NCI-H1930 (cell line): ENCODE measurements around the gene PRR36.

ENCODE experiments used
- DNase-seq, 2 experiments: peaks; one replicate each; lab custom pipeline; 2025; lab: John Stamatoyannopoulos, UW

PRR36 gene

DNA sequence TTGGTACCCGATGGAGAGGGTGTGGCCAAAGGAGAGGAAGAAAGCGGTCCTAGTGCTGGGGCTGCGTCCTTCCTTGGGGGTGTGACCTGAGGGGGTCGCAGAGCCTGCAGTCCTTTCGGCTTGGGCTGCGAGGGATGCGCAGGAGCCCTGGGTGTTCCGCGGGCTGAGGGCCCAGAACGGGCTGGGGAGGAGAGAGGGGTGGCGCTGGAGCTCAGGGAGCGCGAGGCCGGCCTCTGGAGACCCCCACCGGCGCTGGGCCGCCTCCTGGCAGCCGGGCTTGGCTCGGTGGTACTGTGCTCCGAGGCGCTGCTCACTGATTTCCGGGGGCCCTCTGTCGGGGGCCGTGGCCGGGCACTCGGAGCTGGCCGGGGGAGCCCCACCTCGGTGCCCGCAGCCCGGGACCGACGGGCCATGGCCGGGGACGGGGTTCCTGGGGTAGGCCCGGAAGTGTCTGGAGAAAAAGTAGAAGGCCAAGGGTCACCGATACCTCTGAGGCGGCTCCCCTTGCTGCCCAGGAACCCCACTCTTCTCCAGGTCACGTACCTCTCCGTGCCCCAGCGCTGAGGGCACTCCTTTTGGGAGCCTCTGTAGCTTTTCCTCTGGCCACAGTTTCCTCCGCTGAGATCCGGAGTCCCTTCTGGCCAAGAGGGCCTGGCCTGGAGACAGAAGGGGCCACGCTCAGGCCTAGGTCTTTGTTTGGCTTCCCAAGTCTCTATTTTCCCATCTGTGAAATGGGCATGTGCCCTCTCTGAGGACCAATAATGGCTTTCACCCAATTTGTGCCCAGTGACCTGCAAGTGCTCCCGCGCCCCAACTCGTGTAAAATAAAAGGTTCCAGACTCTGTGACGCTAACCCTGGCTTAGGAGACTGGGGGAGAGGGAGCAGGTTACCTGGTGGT lies 1.6 kb downstream of the PRR36 start:
- no peak for DNase-seq

DNA sequence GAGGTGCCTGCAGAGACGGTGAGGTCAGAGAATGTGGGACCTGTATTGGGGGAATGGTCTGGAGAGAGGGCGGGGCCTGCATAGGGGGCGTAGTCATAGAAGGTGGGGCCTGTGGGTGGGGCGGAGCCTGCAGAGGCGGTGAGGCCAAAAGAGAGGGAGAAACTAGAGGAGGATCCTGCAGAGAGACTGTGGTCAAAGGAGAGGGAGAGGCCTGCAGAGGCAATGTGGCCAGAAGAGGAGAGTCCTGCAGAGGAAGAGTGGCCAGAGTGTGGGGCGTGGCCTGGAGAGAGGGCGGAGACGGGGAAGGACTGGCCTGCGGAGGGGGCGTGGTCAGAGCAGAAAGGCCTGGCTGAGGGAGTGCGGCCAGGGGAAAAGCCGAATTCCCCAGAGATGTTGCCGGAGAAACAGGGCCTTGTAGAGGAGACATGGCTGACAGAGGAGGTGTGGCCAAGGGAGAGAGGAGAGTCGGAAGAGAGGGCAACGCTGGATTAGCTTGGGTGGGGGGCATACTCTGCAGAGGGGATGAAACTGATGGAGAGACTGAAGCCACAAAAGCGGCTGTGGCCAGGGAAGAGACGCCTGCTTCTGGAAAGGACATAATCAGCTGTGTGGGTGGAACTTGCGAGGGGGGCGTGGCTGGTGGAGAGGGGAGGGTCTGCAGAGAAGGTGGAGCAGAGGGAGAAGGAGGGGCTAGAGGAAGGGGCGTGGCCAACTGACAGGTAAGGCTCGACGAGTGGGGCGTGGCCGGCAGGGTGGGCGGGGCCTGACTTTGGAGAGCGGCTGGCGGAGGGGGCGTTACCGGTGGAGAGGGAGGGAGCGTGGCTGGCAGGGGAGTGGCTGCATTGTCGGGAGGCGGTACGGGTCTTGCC lies 2.5 kb downstream of the PRR36 start:
- DNase-seq = peak; percentile 64 to 74

DNA sequence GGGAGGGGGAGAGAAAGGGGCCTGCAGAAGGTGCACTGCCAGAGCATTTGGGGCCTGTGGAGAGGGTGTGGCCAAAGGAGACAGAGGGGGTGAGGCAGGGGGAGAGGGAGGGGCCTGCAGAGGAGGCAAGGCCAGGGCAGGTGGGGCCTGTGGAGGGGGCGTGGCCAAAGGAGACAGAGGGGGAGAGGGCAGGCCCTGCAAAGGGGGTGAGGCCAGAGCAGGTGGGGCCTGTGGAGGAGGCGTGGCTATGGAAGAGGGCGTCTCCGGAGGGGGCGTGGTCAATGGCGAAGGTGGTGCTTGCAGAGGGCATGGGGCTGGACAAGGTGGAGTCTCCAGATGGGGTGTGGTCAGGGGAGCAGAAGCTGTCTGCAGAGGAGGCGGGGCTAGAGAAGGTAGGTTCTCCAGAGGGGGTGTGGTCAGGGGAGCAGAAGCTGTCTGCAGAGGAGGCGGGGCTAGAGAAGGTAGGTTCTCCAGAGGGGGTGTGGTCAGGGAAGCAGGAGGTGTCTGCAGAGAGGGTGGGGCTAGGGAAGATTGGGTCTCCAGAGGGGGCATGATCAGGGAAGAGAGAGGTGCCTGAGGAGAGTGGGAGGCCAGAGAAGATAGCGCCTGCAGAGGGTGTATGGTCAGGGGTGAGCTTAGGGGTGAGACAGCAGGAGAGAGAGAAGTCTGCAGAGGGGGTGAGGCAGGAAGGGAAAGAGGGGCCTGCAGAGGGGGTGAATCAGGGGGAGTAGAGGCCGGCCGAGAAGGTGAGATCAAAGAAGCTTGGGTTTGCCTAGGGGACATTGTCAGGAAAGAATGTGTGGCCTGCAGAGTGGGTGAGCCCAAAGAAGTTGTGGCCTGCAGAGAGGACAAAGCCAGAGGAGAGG lies 3.4 kb downstream of the PRR36 start:
- DNase-seq = peak; percentile 30 to 35

DNA sequence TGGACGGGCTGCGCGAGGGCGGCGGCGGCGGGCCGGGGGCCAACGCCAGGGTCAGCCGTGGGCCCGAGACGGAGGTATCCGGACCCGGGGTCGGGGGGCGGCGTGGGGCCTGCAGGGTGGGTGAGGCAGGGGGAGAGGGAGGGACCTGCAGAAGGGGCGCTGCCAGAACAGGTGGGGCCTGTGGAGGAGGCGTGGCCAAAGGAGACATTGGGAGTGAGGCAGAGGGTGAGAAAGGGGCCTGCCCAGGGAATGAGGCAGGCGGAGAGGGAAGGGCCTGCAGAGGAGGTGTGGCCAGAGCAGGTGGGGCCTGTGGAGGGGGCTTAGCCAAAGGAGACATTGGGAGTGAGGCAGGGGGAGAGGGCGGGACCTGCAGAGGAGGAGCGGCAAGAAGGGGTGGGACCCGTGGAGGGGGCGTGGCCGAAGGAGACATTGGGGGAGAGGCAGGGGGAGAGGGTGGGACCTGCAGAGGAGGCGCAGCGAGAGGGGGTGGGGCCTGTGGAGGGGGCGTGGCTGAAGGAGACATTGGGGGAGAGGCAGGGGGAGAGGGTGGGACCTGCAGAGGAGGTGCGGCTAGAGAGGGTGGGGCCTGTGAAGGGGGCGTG lies 4.2 kb downstream of the PRR36 start:
- peak in 1 of 2 experiments; percentile 35 for DNase-seq

DNA sequence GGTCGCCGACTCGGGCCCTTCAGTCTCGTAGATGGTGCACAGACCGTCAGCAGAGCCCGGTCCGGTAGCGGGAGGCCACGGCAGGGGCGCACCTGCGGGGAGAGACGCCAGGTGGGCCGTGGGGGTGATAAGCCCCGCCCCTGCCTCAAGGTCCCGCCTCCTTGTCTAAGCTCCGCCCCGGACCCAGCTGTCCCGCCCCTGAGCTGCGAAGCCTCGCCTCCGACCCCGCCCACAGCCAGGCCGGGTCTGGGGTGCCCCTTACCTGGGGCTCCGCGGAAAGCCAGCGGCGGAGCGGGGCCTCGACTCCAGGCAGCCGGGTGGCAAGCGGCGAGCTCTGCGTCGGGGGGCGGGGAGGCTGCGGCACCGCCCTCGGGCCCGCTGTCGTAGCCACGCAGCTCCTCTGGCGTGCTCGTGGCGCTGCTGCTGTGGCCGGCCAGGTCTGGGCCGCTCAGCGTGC lies 4.7 kb downstream of the PRR36 start:
- no peak for DNase-seq

DNA sequence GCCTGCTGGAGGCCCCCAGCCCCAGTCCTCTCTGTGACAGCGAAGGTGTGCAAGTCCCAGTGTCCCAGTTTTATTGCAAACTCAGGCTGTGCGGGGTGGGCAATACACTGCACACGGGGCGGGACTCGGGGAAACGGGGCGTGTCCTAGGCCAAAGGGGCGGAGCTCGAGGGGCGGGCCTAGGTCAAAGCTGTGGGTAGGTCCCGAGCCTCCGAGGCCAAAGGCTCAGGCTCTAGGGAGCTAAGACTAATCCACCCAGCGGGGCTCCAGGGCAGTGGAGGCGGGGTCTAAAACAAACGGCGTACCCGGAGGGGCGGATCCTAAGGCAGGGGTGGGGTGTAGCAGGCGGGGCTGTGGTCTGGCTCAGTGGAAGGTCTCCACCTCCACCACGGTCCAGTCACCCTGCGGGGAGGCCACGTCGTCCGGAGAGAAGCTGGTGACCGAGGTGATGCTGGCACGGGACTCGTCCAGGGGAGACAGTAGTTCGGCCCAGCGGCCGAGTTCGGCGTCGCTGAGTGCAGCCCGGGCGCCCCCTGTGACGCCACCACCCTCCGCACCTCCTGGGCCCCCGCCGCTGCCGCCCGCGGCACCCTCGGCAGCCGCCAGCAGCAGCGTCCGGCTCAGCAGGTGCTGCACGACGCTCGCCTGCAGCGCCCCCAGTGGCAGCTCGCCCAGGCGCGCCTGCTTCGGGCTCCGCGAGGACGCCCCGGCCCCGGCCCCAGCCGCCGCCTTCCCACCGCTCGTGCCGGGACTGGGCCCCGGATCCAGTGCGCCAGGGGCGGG lies 5.3 kb downstream of the PRR36 start:
- no peak for DNase-seq

DNA sequence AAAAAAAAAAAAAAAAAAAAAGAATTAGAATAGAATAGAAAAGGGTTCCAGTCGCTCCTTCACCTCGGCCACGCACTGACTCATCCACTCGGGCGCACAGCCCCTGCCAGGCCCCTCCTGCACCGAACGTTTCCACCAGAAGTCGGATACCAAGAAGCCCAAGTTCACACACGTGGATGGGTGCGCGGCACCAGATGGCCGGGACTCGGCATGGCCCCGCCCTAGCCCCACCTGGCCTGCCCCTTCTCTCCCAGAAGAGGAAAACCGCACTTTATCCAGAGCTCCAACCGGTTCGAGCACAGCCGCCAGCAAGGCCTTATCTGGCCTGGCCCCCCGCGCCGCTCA lies 5.9 kb downstream of the PRR36 start:
- no peak for DNase-seq

DNA sequence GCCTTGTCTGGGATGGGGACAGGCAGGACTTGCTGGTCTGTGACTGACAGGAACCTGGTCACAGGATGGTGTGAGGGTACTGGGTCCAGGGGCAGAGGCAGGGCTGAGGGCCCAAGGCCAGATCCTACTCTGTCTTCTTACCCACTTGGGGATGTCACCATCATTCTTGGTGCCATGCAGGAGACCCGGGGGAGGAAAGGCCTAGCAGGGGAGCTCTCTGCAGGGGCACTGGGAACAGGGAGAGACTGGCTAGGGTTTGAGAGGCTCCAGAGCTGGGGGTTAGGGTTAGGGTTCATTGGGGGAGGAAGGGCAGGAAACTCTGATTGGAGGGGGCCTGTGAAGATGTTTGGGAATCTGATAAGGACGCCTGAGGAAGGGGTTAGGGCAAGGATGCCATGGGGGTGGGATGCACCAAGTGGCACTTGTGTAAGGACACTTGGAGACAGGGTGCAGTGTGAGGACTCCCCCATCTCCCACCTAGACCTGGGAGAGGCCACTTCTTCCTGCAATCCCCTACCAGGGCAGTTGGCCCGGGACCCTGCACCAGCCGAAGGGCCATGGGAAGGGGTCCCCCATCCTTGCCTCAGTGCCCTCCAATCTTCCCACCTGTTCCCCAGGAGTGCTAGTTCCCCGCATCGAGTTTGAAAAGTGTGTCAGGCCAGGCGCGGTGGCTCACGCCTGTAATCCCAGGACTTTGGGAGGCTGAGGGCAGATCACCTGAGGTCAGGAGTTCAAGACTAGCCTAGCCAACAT lies 6.9 kb downstream of the PRR36 start:
- DNase-seq = no peak

DNA sequence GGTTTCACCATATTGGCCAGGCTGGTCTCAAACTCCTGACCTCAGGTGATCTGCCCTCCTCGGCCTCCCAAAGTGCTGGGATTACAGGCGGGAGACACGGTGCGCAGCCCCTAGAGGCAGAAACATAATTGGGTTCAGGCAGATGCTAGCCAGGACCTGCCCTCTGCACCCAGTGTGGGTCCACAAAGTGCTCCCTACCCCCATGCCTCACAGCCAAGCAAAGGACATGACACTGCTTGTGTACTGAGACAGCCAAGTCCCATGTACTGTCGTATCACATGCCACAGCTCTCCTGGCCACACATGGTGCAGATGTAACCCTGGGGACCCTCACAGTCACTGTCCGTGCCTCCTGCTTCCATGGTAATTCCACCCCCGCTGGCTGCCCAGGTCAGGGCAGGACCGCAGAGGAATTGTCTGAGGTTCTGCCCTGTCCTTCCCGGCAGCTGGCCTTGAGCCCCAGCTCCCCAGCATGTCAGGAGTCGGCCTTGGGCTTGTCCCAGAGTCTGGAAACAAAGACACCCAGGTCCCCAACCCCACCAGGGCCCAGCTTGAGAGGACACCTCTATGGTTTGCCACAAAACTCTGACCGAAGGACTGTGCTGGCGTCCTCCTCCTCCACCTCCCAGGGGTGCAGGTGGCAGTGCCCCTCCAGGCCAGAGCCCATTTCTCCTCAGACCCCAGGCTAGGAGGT lies 7.6 kb downstream of the PRR36 start:
- no peak for DNase-seq

DNA sequence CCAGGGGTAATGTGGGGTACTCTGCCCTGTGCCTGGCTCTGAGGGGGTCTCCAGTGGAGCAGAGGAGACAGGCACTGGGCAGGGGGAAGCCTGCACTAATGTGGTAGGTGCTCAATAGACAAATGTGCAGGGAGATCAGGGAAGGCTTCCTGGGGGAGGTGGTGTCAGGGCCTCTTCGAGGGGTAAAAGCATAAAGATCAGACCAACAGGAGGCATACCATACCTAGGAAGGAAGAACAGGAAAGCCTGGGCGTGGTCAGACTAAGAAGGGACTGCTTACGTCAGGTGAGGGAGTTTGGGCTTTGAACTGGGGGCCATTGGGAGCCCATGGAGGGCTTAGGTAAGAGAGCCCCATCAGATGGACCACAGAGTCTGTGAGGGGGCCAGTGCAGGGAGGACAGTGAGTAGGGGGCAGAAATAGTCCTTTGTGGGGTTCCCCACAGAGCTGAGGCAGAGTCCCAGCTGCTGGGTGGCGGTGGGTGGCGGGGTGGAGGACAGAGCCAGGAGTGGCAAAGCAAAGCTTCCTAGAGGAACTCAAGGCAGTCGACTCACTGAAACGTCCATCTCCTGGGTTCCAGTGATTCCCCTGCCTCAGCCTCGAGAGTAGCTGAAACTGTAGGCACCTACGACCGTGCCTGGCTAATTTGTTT lies 8.8 kb downstream of the PRR36 start:
- DNase-seq = no peak

DNA sequence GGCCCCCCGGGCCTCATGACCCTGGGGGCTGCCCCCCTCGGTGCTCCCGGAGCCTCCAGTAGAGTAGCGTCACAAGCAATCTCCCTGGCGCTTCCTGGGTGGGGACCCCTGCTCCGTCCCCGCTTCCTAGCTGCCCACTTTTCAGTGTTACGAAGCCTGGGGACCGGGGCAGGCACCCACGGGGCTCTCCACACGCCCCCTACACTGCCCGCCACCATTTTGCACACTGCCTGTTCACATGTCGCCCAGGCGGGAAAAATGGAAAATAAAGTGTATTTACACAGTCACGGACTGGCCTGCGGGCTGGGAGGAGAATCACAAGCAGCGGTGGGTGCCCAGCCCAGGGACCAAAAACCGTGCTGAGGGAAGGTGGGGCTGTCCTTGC lies 9.5 kb downstream of the PRR36 start:
- DNase-seq = no peak

DNA sequence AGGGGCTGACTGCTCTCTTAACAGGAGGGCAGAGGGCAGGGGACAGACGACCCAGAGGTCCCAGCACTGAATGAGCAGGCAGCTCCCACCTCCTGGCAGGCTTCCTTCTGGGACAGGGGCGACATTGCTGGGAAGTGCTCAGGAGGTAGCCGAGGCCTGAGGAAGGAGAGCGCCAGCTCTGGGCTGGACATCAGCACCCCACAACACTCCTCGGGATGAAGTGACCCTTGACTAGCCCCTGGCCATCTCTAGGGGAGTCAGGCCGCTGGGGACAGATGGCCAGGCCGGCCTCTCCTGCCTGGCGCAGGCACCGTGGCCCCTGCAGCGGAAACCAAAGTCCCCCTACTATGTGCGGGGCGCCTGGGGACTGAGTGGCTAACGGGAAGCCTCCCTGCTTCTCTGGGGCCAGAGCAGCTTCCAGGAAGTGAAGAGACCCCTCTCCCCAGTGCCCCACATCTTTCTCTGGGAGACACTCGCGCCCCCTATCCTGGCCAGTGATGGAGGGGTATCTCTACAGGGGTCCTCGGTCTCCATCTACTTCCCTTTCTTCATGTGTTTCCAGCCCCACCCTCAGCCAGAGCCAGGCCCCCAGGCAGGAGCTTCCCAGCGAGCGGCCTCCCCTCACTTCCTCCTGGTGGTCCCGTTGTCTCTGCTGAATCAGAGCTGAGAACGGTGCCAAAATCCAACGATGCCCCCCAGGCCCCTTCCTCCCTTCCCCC lies 10.1 kb downstream of the PRR36 start:
- DNase-seq = no peak

DNA sequence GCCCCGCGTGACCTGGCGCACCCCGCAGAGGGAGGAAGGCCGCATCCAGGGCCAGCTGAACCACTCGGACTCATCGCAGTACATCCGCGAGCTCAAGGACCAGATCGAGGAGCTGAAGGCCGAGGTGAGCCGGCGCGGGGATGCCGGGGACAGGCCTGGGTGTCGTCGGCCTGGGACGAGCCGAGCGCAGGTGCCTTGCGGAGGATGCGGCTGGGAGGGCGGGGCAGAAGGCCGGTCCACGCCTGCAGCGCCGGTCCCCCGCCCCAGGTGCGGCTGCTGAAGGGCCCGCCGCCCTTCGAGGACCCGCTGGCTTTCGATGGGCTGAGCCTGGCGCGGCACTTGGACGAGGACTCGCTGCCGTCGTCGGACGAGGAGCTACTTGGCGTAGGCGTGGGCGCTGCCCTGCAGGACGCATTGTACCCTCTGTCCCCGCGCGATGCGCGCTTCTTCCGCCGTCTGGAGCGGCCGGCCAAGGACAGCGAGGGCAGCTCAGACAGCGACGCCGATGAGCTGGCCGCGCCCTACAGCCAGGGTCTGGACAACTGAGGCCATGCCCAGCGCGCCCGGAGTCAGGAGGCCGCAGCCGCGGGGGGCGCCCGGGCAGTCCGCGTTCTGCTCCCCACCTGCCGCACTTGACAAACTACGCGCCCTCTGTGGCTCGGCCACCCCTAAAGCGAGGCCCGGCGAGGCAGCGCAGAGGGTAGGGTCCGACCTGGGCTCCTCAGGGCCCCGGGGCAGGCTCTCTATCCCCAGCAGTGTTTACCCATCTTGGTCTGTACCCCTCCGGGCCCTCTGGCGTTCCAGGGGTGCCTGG lies 10.8 kb downstream of the PRR36 start:
- no peak for DNase-seq

DNA sequence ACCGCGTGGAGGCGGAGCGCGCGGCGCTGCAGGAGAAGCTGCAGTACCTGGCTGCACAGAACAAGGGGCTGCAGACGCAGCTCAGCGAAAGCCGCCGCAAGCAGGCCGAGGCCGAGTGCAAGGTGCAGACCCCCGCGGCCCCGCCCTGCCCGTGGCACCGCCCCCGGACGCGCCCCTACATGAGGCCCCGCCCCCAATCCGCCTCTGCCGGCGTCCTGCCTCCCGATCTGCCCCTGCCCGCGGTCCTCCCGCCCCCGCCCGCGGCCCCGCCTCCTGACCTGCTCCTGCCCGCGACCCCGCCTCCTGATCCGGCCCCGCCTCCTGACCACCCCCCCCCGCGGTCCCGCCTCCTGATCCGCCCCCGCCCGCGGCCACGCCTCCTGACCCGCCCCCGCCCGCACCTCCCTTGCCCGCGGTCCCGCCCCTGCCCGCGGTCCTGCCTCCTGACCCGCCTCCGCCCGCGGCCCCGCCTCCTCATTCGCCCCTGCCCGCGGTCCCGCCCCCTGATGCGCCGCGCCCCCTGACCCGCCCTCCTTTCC lies 11.7 kb downstream of the PRR36 start:
- DNase-seq = peak; percentile 49 to 58

DNA sequence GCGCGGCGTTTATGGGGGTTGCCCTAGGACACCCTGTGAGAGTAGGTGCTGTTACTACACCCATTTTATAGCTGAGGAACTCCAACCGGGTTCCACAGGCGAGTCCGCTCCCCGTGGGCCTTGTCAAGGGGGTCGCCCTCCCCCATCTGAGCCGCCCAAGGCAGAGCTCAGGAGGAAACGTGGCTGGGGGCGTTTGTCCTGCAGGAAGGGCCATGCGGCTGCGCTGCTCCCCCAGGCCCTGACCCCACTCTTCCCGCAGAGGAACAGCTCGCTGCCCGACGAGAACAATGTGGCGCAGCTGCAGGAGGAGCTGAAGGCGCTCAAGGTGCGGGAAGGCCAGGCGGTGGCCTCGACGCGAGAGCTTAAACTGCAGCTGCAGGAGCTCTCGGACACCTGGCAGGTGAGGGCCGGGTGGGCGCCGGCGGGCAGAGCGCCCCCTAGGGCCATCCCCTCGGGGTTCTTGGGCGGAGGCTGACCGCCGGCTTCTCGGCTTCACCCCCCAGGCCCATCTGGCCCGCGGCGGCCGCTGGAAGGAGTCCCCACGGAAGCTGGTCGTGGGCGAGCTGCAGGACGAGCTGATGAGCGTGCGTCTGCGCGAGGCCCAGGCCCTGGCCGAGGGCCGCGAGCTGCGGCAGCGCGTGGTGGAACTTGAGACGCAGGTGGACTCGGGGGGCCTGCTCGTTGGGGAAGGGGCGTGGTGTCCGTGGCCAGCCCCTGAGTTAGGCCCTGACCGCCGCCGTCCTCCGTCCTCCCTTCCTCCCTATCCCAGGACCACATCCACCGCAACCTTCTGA lies 12.4 kb downstream of the PRR36 start:
- no peak for DNase-seq
